Measurements from ENCODE around the gene ARHGAP18. TPM values are rescaled to one million over a fixed set of nuclear protein-coding genes. Genes with fewer than 3 reads are reported as not detected.

ARHGAP18 gene
- total RNA-seq, 1 donor from 2014 or later: 12.0 TPM

- no peaks in the 10 kb centered on the region for H3K27me3 Mint-ChIP-seq
- peaks cover 5% of the 10 kb centered on the region for H3K9me3 Mint-ChIP-seq
- H3K4me3 Mint-ChIP-seq: no peak overlapping the region
- no peak for TF ChIP-seq CTCF (conservative IDR thresholded peaks at IDR 0.05)
- no peaks in the 10 kb centered on the region for H3K36me3 Mint-ChIP-seq
- H3K27ac Mint-ChIP-seq: no peak overlapping the region
- H3K4me1 Mint-ChIP-seq (ENCODE audit: unreplicated experiment): no peaks in the 10 kb centered on the region
- DNase-seq (ENCODE audit: extremely low spot score, unreplicated experiment): no peak
Observed at GRCh38 chr6:129568015-129568414, 142.0 kb downstream of the ARHGAP18 start.

- no peak for DNase-seq (ENCODE audit: extremely low spot score, unreplicated experiment)
- peaks cover 5% of the 10 kb centered on the region for H3K9me3 Mint-ChIP-seq
- H3K4me1 Mint-ChIP-seq (ENCODE audit: unreplicated experiment): no peaks in the 10 kb centered on the region
- no peak overlapping the region for H3K27ac Mint-ChIP-seq
- no peak overlapping the region for H3K4me3 Mint-ChIP-seq
- H3K27me3 Mint-ChIP-seq: no peaks in the 10 kb centered on the region
- no peaks in the 10 kb centered on the region for H3K36me3 Mint-ChIP-seq
- TF ChIP-seq CTCF (conservative IDR thresholded peaks at IDR 0.05): peak; percentile 65
Observed at GRCh38 chr6:129567374-129567773, 142.6 kb downstream of the ARHGAP18 start.

- no peaks in the 10 kb centered on the region for H3K36me3 Mint-ChIP-seq
- TF ChIP-seq CTCF (conservative IDR thresholded peaks at IDR 0.05): no peak
- peaks cover 5% of the 10 kb centered on the region for H3K9me3 Mint-ChIP-seq
- no peaks in the 10 kb centered on the region for H3K27me3 Mint-ChIP-seq
- no peak for DNase-seq (ENCODE audit: extremely low spot score, unreplicated experiment)
- no peak overlapping the region for H3K4me3 Mint-ChIP-seq
- no peaks in the 10 kb centered on the region for H3K4me1 Mint-ChIP-seq (ENCODE audit: unreplicated experiment)
- H3K27ac Mint-ChIP-seq: no peak overlapping the region
Observed at GRCh38 chr6:129565811-129566210, 144.2 kb downstream of the ARHGAP18 start.

- H3K4me1 Mint-ChIP-seq (ENCODE audit: unreplicated experiment): no peaks in the 10 kb centered on the region
- no peak overlapping the region for H3K4me3 Mint-ChIP-seq
- no peak for DNase-seq (ENCODE audit: extremely low spot score, unreplicated experiment)
- H3K9me3 Mint-ChIP-seq: peaks cover 5% of the 10 kb centered on the region
- no peak overlapping the region for H3K27ac Mint-ChIP-seq
- H3K36me3 Mint-ChIP-seq: no peaks in the 10 kb centered on the region
- no peaks in the 10 kb centered on the region for H3K27me3 Mint-ChIP-seq
- TF ChIP-seq CTCF (conservative IDR thresholded peaks at IDR 0.05): no peak
Observed at GRCh38 chr6:129565366-129565765, 144.6 kb downstream of the ARHGAP18 start.

- Mint-ChIP-seq H3K4me1 (ENCODE audit: unreplicated experiment) (no peaks in the 10 kb centered on the region), H3K9me3 (no peaks in the 10 kb centered on the region), H3K4me3 (no peak overlapping the region), H3K27ac (no peak overlapping the region), H3K27me3 (no peaks in the 10 kb centered on the region), H3K36me3 (no peaks in the 10 kb centered on the region)
- no peak for TF ChIP-seq CTCF (conservative IDR thresholded peaks at IDR 0.05)
- DNase-seq (ENCODE audit: extremely low spot score, unreplicated experiment): no peak
Observed at GRCh38 chr6:129558248-129558647, 151.7 kb downstream of the ARHGAP18 start.
